Rectal smooth muscle tissue (tissue), 1 donor: ENCODE results near the gene DCTN4.

Experiments
- H3K27ac ChIP-seq: one replicate; pipeline ENCODE4 v1.7.0; 2013; ENCODE audit warnings: low read depth, low read length, inconsistent platforms
- H3K27me3 ChIP-seq: one replicate; pipeline ENCODE4 v1.7.0; 2013; ENCODE audit warnings: low read length; ENCODE audit not compliant: control insufficient read depth, insufficient read depth
- H3K36me3 ChIP-seq: one replicate; pipeline ENCODE4 v1.7.0; 2013; ENCODE audit warnings: low read length; ENCODE audit not compliant: control insufficient read depth, insufficient read depth
- H3K4me1 ChIP-seq: one replicate; pipeline ENCODE4 v1.7.0; 2013; ENCODE audit warnings: low read length; ENCODE audit not compliant: control insufficient read depth, insufficient read depth
- H3K4me3 ChIP-seq: one replicate; pipeline ENCODE4 v1.7.0; 2013; ENCODE audit warnings: low read length
- H3K9ac ChIP-seq: one replicate; pipeline ENCODE4 v1.7.0; 2013; ENCODE audit warnings: low read length

DCTN4 gene

DNA sequence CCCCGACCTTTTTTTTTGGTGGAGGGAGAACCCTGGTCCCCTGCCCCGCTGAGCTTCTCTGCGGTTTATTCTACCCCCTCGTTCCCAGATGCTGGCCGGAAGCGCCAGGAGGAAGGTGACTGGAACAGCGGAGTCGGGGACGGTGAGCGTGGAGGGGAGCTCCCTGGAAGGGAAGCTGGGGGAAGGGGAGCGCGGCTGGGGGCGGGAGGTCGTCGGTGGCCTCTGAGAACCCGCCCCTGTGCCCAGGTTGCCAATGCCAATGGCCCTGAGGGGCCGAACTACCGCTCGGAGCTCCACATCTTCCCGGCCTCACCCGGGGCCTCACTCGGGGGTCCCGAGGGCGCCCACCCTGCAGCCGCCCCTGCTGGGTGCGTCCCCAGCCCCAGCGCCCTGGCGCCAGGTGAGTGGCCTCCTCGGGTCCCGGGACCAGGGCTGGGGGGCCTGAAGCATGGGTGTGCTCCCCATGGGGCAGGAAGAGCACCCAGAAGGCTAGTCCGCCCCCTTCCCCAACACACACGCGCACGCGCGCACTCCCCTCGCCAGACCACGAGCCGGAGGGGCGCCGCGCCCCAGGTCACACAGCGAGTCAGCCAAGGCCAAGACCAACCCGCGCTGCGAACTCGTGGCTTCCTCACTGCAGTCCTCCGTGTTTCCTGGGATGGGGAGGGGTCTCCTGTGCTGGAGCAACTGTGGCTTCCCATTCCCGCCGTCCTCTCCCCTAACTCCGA lies 87.1 kb downstream of the DCTN4 start:
- Histone ChIP-seq H3K4me1 (peaks cover 3% of the 10 kb centered on the region), H3K4me3 (peak overlapping the region; percentile 74), H3K27ac (no peak overlapping the region), H3K27me3 (peaks cover 3% of the 10 kb centered on the region), H3K9ac (no peak overlapping the region), H3K36me3 (no peaks in the 10 kb centered on the region)

- no peak overlapping the region for H3K9ac ChIP-seq
- H3K4me3 ChIP-seq: no peak overlapping the region
- H3K27me3 ChIP-seq: peaks cover 3% of the 10 kb centered on the region
These were observed 87.9 kb downstream of the DCTN4 start for GRCh38 chr5:150670948-150671310.

GRCh38 chr5:150670275-150670947 lies 88.4 kb downstream of the DCTN4 start:
- no peak overlapping the region for H3K9ac ChIP-seq
- H3K27ac ChIP-seq: no peak overlapping the region
- no peaks in the 10 kb centered on the region for H3K36me3 ChIP-seq

More at GRCh38 chr5:150670948-150671310, 87.9 kb downstream of the DCTN4 start:
- Histone ChIP-seq H3K4me1 (peaks cover 3% of the 10 kb centered on the region), H3K27ac (no peak overlapping the region), H3K36me3 (no peaks in the 10 kb centered on the region)

GRCh38 chr5:150665044-150665443 lies 93.8 kb downstream of the DCTN4 start:
- H3K27ac ChIP-seq: no peak overlapping the region
- H3K27me3 ChIP-seq: no peaks in the 10 kb centered on the region
- no peak overlapping the region for H3K4me3 ChIP-seq
- no peak overlapping the region for H3K9ac ChIP-seq
- H3K4me1 ChIP-seq: no peaks in the 10 kb centered on the region
- no peaks in the 10 kb centered on the region for H3K36me3 ChIP-seq

More at GRCh38 chr5:150670275-150670947, 88.4 kb downstream of the DCTN4 start:
- H3K4me1 ChIP-seq: peaks cover 3% of the 10 kb centered on the region
- peaks cover 3% of the 10 kb centered on the region for H3K27me3 ChIP-seq
- no peak overlapping the region for H3K4me3 ChIP-seq

GRCh38 chr5:150663936-150664335 lies 94.9 kb downstream of the DCTN4 start:
- Histone ChIP-seq H3K4me3 (no peak overlapping the region), H3K4me1 (no peaks in the 10 kb centered on the region), H3K9ac (no peak overlapping the region), H3K27me3 (no peaks in the 10 kb centered on the region), H3K36me3 (no peaks in the 10 kb centered on the region), H3K27ac (no peak overlapping the region)

- Histone ChIP-seq H3K4me1 (no peaks in the 10 kb centered on the region), H3K27ac (no peak overlapping the region), H3K4me3 (no peak overlapping the region), H3K27me3 (no peaks in the 10 kb centered on the region), H3K9ac (no peak overlapping the region), H3K36me3 (no peaks in the 10 kb centered on the region)
These were observed 95.9 kb downstream of the DCTN4 start for GRCh38 chr5:150662731-150663516.

- no peaks in the 10 kb centered on the region for H3K36me3 ChIP-seq
- H3K4me1 ChIP-seq: peaks cover 7% of the 10 kb centered on the region
- no peak overlapping the region for H3K9ac ChIP-seq
- H3K4me3 ChIP-seq: no peak overlapping the region
- no peaks in the 10 kb centered on the region for H3K27me3 ChIP-seq
- H3K27ac ChIP-seq: no peak overlapping the region
These were observed 96.8 kb downstream of the DCTN4 start for GRCh38 chr5:150661821-150662596.

- H3K36me3 ChIP-seq: no peaks in the 10 kb centered on the region
- no peak within 1 kb of the TSS for H3K4me3 ChIP-seq
- no peaks in the 10 kb centered on the region for H3K27me3 ChIP-seq
- H3K9ac ChIP-seq: no peak within 1 kb of the TSS
- no peak within 1 kb of the TSS for H3K27ac ChIP-seq
- peaks cover 7% of the 10 kb centered on the region for H3K4me1 ChIP-seq
These were observed 97.7 kb downstream of the DCTN4 start, which contains the start of gene MYOZ3 for GRCh38 chr5:150661086-150661485. TSS of gene MYOZ3 (plus strand) at chr5:150661251. CDS start at chr5:150662942, 1,691 bp downstream.

DNA sequence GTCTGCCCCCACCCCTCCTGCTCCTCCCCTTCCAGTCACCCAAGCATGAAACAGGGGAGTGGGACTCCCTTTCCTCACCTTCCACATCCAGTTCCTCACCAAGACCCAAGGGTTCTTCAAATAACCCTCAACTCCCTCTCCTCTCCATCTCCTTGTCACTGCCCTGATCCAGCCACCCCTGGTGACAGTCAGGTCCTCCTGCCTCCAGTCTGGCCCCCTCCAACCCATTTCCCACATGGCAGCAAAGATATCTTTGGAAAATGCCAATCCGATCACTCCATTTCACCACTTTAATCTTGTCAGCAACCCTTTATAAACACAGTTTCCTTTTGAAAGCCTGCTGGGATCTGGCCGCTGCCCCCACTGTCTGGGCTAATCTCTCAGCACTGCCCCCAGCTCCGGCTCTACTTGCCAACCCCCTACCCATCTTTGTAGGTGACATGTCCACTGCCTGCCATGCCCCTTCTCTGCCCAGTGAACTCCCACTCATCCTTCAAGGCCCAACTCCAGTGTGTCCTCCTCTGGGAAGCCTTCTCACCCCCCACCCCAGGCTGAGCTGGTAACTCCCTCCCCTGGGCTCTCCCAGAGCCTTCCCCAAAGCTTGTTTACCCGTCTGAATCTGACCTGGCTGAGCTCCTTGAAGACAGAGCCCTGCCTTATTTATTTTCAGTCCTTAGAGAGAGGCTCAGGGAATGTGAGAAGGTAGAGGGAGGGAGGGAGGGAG lies 98.5 kb downstream of the DCTN4 start:
- H3K27ac ChIP-seq: no peak overlapping the region
- H3K27me3 ChIP-seq: no peaks in the 10 kb centered on the region
- H3K4me1 ChIP-seq: peaks cover 7% of the 10 kb centered on the region
- H3K9ac ChIP-seq: no peak overlapping the region
- H3K4me3 ChIP-seq: no peak overlapping the region
- H3K36me3 ChIP-seq: no peaks in the 10 kb centered on the region

DNA sequence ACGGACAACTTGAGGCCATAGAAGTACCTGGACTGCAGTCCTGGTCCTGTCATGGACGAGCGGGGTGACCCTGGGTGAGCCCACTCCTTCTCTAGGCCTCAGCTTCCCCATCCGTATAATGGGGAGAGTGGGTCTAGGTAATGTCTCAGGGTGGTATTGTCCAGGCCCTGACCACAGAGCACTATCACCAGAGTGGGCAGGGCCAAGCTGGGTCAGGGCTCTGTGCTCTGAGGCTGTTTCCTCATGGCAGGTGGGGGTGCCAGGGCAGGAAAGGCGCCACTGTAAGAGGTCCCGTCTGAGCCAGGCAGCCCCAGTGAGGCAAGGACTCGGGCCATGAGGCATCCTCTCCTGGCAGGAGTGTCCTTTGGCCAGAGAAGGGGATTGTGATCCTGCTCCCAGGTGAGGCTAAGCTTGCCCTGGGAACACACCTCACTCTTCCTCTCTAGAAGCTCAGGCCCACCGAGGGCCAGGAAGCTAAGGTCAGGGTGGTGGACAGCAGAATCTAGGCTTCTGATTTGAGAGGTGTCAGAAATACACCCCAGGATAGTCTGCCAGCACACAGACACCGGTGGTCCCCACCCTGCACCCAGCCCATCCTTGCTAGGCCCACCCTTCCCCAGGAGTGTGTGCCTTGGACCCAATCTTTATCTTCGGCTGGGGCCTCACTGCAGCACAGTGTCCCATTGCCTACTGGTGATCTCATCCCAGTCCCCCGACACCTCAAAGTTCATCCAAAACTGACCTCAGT lies 99.3 kb downstream of the DCTN4 start:
- peaks cover 7% of the 10 kb centered on the region for H3K4me1 ChIP-seq
- H3K27me3 ChIP-seq: no peaks in the 10 kb centered on the region
- no peak overlapping the region for H3K4me3 ChIP-seq
- H3K27ac ChIP-seq: no peak overlapping the region
- no peak overlapping the region for H3K9ac ChIP-seq
- H3K36me3 ChIP-seq: no peaks in the 10 kb centered on the region

DNA sequence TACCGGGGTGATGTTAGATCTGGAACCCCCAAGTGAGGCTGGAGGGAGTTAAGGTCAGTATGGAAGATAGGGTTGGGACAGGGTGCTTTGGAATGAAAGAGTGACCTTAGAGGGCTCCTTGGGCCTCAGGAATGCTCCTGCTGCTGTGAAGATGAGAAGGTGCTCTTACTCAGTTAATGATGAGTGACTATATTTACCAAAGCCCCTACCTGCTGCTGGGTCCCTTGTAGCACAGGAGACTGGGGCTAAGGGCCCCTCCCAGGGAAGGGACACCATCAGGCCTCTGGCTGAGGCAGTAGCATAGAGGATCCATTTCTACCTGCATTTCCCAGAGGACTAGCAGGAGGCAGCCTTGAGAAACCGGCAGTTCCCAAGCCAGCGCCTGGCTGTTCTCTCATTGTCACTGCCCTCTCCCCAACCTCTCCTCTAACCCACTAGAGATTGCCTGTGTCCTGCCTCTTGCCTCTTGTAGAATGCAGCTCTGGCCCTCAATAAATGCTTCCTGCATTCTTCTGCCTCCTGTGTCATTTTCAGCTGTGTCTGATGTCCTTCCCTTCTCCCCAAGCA lies 100.0 kb downstream of the DCTN4 start:
- no peaks in the 10 kb centered on the region for H3K27me3 ChIP-seq
- no peak overlapping the region for H3K4me3 ChIP-seq
- peaks cover 7% of the 10 kb centered on the region for H3K4me1 ChIP-seq
- H3K36me3 ChIP-seq: no peaks in the 10 kb centered on the region
- H3K27ac ChIP-seq: no peak overlapping the region
- no peak overlapping the region for H3K9ac ChIP-seq
